KBM-7 (cell line): ENCODE measurements around the gene ETDC.
"Not testable (repeated sequence)": the region's sequence is repeated elsewhere in the genome, so short reads cannot be mapped to it uniquely, and the experiment has no call there.

Experiments used
- DNase-seq: peaks from one replicate; pipeline ENCODE4 v3.0.0-alpha.2; 2015
- in situ Hi-C: fragments of 300-500 bp; cut with MboI; formaldehyde crosslinking; loops from 2 replicates; pipeline ENCODE4 v1.14.3; 2020; ENCODE audit warnings: low sequenced_read_pairs, low pct_unique_long_range_greater_than_20kb, mixed read lengths

ETDC gene

DNA sequence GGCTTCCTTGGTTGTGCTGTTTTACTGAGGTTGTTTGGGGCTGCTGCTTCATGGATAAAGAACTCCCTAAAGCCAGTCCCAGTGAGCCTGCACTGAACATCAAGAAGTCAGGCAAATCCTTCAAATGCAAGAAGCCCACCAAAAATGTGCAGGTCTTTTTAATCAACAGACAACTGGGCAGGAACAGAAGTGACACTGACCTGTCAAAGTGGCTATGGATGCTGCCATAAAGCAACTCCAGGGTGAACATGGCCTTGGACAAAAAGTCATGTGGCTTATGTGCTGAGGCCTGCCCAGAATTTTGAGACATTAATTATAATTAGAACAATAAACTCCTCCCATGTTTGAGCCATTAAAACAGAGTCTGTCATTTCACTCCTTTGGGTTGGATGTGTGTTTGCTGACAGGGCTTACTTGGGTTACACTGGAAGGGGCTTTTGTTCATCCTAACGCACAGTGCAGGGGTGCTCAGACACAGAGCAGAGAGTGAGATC lies at the start of gene ETDC:
TSS of gene ETDC (plus strand) at position 51 of the 494 bp plus-strand sequence. CDS start at position 51, 0 bp downstream.
- in situ Hi-C loops: no loop called here
- DNase-seq: no peak

DNA sequence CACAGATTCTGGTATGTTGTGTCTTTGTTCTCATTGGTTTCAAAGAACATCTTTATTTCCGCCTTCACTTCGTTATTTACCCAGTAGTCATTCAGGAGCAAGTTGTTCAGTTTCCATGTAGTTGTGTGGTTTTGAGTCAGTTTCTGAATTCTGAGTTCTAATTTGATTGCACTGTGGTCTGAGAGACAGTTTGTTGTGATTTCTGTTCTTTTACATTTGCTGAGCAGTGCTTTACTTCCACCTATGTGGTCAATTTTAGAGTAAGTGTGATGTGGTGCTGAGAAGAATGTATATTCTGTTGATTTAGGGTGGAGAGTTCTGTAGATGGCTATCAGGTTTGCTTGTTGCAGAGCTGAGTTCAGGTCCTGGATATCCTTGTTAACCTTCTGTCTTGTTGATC lies 48.3 kb upstream of the ETDC start:
- in situ Hi-C loops: not testable (repeated sequence)

DNA sequence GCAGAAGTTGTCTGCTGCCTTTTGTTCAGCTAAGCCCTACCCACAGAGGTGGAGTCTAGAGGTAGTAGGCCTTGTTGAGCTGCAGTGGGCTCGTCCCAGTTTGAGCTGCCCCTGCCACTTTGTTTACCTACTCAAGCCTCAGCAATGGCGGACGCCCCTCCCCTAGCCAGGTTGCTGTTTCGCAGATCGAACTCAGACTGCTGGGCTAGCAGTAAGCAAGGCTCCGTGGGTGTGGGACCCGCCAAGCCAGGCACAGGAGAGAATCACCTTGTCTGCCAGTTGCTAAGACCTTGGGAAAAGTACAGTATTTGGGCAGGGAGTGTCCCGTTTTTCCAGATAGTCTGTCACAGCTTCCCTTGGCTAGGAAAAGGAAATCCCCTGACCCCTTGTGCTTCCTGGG lies 45.9 kb upstream of the ETDC start:
- DNase-seq, in situ Hi-C loops: not testable (repeated sequence)

More for the DNA sequence above, 48.3 kb upstream of the ETDC start:
- not testable (repeated sequence) for DNase-seq

DNA sequence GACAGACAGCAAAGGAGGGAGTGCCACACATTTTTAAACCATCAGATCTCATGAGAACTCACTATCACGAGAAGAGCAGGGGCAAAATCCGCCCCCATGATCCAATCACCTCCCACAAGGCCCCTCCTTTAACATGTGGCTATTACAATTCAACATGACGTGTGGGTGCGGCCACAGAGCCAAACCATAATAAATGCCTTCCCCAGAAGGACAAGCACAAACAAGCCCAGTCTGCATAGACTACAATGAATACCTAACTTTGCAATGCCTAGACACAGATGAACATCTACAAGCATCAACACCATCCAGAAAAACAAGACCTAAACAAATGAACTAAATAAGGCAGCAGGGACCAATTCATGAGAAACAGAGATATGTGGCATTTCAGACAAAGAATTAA lies 45.1 kb upstream of the ETDC start:
- in situ Hi-C loops: no loop called here

DNA sequence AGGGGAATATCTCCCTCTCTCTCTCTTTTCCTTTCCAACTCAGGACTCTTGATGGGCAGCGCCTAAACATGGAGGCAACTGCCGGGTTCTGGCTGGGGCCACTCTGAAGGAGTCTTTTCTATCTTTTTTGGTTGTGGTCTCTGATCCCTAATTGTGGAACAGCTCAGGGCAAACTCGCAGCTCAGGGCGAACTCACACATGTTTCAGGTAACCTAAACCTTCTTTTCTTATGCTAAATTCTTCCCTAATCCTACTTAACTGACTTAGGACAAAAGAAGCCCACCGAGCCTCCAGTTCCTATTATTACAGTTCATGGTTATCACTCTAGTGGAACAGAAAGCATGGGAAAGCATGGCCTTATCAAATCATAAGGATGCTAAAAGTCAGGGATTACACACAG lies 36.1 kb upstream of the ETDC start:
- DNase-seq: no peak
- in situ Hi-C loops: no loop called here

More for the DNA sequence above, 45.1 kb upstream of the ETDC start:
- peak; percentile 7 for DNase-seq

DNA sequence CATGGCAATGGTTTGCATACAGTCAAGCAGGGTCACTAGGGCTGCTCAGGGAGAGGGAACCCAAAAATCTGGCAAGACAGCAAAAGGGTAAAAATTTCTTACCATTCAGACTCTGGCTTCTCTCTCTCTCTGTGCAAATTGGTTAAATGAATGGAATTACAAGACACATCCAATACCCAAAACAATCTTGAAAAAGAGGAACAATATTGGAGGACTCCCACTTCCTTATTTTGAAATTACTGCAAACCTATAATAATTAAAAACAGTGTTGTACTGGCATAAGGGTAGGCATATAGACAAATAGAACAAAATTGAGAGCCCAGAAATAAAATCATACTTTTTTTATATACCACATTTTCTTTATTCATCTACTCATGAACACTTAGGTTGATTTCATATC lies 33.3 kb upstream of the ETDC start:
- DNase-seq: peak; percentile 64
- in situ Hi-C loops: no loop called here

DNA sequence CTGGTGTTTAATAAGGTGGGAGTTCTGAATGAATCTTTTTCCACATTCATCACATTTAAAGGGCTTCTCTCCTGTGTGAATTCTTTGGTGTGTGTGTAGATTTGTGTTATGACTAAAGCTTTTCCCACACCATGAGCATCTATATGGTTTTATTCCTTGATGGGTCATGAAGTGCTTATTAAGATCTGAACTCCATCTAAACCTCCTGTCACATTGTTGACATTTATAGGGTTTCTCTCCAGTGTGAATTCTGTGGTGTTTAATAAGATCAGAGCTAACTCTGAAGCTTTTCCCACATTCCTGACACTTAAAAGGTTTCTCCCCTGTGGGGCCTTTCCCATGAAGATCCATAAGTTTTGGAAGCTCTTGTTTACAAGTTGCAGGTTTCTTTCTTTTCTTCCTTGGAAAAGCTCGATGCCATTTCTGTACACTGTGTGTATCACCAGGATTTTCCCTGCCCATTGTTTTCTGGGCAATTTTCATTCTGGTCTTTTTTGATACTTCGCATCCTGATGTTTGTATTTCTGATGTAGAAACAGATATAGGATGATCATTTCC lies 21.9 kb upstream of the ETDC start:
- DNase-seq: peak; percentile 15
- in situ Hi-C loops: no loop called here

DNA sequence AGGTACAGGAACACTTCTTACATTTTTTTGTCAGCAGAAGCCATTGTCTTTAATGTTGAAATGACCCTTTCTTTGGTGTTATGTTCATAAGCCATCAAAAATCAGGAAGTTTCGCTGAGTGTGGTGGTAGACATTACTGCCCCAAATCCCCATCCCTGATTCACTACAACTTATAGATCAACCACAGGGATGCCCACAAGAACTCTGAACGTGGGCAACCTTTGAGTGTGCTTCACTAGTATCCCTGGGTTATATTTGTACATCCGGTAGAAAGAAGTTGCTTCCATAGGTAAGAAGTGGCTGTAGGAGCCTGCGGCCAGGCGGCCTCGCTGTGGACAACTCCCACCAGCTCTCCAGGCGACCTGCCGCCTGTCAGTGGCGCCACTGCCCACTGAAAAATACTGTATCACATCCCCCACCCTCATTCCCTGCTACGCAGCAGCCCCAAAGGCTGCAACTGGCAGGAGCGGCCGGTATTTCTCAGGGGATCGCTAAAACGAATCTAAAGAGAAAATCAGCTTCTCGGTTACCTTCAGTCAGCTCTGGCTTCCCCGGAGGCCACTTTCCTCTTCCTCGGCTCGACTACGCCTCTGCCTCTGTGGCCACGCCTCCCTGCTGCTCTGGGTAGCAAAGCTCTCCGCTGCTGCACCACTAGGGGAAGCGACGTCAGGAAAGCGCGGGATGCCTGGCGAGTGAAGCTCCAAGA lies 13.9 kb upstream of the ETDC start:
- in situ Hi-C loops: no loop called here
- DNase-seq: no peak

DNA sequence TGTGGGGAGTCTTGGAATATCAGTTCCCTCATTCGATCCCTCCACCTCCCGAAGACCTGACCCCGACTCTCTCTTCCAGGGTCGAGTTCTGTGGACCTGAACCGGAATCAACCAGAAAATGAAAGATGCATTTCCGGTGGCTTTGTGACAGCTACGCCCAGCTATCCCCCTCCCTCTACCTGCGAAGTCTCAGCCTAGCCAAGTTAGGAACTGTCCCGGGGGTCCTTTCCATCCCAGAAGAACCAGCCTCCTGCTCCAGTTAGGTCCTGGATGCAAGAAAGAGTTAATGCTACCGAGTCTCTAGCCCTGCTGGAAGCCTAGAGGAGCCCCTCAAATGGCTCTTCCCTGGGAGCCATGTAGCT lies 13.4 kb upstream of the ETDC start:
- in situ Hi-C loops: no loop called here
- DNase-seq: no peak

DNA sequence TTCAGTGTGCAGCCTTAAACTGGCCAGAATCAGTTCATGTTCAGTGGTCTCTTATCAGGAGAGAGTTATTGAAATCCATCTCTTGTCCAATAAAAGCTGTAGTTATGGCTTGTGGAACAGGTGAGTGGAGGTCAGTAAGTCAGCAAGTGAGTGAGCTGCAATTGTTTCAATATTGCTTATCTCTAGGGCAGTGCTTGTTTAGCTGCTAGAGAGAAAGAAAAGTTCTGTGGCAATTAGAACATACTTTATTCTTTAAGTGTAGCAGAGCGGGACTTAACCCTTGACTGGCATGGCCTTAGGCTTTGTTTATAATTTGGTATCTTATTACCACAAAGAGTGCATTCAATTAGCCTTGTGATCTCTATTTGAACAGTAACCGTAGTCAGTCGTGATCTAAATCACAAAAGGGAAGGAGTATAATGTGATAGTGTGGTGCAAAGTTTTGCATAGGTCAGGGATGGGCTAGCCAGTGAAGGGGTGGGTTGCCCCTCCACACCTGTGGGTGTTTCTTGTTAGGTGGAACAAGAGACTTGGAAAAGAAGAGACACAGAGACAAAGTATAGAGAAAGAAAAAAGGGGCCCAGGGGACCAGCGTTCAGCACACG lies 6.9 kb upstream of the ETDC start:
- DNase-seq: no peak
- in situ Hi-C loops: no loop called here

DNA sequence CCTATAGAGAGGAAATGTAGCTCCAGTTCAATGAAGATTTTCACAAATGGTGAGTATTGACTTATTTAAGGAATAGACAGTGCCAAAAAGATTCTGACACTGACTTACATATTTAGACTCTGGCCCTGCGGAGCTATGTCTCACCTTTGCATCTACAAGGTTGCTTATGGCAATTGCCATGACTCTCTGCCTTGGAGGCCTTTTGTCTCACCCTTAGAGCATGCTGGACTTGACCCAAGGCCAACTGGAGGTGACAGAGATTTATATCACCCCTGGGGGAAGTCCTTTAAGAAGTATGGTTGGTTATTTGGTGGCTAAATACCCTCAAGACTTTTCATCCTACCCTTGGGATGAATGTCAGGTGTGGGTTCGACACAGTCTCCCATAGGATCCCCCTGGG lies 4.5 kb upstream of the ETDC start:
- in situ Hi-C loops: no loop called here
- no peak for DNase-seq

DNA sequence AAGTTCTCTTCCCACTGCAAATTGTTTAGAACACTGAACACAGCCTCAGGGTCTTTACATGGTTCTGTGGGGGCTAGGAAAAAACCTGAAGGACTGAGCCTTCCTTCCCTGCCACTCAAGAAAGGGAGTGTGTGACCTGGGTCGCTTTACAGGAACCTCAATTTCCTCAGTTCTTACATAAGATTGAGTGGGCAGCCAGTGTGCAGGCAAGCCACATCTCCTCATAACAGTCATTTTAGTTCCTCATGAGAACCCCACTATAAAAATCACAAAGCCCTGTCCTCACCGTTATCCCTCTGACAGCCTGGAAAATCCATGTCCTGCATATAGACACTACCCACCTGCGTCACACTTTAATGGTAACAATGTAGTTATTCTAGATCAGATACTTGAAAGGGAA lies 2.1 kb upstream of the ETDC start:
- DNase-seq: peak; percentile 11
- in situ Hi-C loops: no loop called here

DNA sequence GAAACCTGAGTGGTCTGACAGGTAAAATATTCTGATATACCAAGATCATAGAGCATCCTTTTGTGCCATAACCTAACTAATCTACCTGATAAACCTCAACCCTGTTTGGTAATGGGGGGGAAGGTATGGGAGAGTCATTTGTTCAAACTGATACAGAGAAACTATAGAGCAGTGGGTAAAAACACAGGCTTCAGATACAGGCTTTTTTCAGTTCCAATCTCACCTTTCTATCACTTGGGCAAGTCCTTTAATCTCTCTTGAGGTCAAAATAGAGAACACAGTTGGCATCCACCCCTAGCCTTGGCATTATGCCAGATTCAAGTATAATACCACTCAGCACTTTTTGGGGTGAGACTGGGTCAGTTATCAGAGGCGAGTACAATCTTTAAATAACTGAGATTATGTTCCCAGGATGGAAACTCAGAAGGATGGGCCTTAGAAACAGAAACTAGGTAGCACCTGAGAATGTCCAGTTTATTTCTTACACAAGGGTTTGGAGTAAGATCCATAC lies 880 bp upstream of the ETDC start:
- in situ Hi-C loops: no loop called here
- no peak for DNase-seq

DNA sequence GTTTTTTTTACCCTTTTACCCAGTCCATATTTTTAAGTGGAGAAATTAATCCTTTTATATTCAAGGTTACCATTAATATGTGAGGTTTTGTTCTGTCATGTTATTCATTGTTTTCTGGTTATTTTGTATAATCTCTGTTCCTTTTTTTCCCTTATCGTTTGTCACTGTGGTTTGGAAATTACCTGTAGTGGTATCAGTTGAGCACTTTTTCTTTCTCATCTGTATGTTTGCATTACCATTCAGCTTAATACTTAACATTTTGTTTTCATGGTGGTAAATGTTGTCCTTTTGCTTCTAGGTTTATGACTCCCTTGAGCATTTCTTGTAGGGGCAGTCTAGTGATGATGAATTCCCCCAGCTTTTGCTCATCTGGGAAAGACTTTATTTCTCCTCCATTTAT lies 6.6 kb downstream of the ETDC start:
- in situ Hi-C loops: no loop called here
- no peak for DNase-seq

DNA sequence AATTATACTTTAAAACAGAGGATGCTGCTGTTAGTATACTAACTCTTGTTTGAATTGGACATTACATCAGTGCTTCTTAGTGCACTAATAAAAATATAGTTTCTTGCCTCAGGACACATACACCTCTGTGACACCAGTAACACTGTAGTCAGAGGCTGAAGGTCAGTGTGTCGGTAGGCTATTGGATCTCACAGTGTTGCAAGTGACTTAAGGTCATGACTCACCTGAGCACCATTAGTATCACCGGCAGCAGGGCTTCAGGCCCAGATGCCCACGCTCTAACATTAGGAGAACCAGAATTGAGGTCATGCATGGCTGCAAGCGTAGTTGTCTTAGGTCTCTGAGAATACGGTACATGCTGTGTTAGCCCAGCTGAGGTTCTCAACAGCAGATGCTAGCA lies 15.2 kb downstream of the ETDC start:
- in situ Hi-C loops: no loop called here

DNA sequence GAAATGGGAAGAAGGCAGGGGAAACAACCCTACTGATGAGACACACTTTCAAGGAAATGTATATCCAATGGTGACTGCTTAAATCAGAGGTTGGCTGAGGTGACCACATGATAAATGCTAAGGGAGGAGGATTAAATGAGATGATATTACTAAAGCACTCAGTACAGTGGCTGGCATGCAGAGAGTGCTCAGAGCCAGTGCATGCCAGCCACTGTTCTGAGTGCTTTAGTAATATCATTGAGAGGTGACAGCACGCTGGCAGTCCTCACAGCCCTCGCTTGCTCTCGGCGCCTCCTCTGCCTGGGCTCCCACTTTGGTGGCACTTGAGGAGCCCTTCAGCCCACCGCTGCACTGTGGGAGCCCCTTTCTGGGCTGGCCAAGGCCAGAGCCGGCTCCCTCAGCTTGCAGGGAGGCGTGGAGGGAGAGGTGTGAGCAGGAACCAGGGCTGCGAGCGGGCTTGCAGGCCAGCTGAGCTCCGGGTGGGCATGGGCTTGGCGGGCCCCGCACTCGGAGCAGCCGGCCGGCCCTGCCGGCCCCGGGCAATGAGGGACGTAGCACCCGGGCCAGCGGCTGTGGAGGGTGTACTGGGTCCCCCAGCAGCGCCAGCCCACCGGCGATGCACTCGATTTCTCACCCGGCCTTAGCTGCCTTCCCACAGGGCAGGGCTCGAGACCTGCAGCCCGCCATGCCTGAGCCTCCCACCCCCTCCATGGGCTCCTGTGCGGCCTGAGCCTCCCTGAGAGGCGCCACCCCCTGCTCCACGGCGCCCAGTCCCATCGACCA lies 15.9 kb downstream of the ETDC start:
- DNase-seq, in situ Hi-C loops: not testable (repeated sequence)

More for the DNA sequence above, 15.2 kb downstream of the ETDC start:
- no peak for DNase-seq

DNA sequence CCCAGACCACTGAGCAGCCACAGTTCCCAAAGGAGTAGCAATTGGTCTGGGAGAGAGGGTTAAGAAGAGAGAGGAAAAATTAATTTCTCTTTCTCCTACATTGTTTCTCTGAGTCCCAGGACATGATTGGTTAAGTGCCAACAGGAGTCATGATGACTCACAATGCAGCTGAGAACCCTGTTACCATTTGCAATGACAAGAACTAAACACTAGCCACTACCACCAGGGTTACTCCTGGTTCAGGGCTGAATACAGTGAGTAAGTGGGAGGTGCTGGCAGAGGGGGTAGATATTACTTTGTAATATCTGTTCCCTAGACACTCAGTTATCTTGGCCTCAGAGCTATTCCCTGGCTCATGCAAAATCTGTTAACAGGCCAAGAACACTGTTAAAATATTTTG lies 18.0 kb downstream of the ETDC start:
- DNase-seq: no peak
- in situ Hi-C loops: no loop called here

DNA sequence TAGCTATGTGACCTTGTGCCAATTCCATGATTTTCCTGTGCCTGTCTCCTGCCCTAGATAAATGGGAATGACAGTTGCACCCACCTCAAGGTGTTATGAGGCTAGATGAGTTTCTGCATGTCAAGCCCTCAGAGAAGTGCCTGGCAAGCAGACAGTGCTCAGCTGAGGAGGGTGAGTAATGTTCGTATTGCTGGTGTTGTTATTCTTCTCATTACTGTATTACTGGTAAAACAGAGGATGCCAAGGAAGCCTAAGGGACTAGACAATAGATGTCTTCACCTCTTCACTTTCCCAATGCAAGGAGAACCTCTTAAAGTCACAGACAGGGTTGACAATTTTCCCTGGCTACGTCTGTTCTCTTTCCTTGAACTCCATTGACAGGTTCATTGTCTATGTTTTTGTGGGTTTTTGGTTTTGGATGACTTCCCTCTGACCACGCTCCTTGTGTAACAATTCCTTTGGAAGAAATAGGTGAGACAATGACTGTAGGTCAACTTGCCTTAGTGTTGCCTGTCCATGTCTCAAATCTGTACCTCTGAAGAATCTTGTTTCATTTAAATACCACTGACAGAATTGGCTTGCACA lies 19.2 kb downstream of the ETDC start:
- in situ Hi-C loops: no loop called here
- DNase-seq: no peak

DNA sequence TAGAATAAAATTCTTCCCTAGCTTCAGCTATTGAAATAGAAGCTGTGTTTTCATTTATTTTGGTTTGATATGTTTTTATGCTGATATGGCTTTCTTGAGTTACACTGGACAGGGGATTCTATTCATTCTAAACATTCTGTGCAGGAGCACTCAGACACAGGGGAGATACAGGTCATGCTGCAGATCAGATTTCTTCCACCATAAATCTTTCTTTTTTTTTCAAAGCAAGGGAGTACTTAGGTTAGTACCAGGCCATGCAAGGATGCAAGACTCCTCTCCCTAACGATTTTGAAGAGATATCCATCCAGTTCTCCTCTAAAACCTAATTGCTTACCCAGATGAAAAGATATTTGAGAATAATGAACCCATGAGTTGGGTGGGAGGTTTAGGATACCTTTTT lies 21.4 kb downstream of the ETDC start:
- in situ Hi-C loops: no loop called here
- no peak for DNase-seq
